GM12891 (cell line): ENCODE measurements around the gene TUB.

ENCODE experiments used
- DNase-seq: peaks from one replicate; pipeline ENCODE4 v3.0.0; 2011; ENCODE audit warnings: low spot score; ENCODE audit not compliant: insufficient read length
- FAIRE-seq: peaks from 2 replicates; lab custom pipeline; 2011; peaks lifted over from hg19 to GRCh38; lab: Jason Lieb, UNC
- PAX5 ChIP-seq: IDR thresholded peaks from 2 replicates; pipeline ENCODE4 v1.6.1; 2011; ENCODE audit warnings: low read length, moderate library complexity, mild to moderate bottlenecking; ENCODE audit not compliant: insufficient read depth, severe bottlenecking
- POLR2A ChIP-seq: IDR thresholded peaks from 2 replicates; pipeline ENCODE4 v1.6.1; 2011; ENCODE audit warnings: low read depth, low read length, control low read depth
- POLR2AphosphoS5 ChIP-seq: IDR thresholded peaks from 2 replicates; pipeline ENCODE4 v1.6.1; 2011; ENCODE audit warnings: low read depth, low read length, control low read depth
- POU2F2 ChIP-seq: IDR thresholded peaks from 2 replicates; pipeline ENCODE4 v1.6.1; 2011; ENCODE audit warnings: low read depth, mild to moderate bottlenecking, control low read depth, low read length, moderate library complexity
- SPI1 ChIP-seq: IDR thresholded peaks from 2 replicates; pipeline ENCODE4 v1.6.1; 2011; ENCODE audit warnings: low read depth, low read length, control low read depth
- TAF1 ChIP-seq: IDR thresholded peaks from 2 replicates; pipeline ENCODE4 v1.6.1; 2011; ENCODE audit warnings: low read depth, low read length, control low read depth

TUB gene

DNA sequence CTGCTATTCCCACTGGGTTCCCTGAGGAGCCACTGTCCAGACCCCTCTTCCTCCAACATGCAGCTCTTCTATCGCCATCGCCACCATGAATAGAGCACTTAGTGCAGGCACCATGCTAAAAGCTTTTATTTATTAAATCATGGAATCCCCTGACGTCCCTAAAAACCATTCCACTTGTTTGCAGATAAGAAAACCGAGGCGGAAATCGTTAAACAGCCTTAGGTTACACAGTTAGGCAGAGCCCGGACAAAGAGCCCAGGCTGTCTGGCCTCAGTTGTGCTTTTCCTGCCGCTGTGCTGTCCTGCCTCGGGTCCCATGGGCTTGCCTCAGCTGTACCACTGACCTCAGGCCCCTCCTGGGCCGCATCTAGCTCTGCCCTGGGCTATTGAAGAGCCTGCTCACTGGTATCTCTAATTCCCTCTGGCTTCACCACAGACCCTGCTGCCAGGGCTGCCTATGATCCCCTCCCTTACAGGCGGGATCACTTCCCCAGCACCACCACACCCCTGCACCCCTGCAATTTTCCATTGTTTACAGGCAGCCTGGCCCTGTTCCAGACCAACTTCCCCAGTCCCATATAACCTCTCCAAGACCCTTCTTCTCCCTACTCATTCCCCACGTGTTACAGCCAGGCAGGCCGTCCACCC is 13.0 kb upstream of the TUB start:
- no peak for FAIRE-seq
- no peak for DNase-seq
- TF ChIP-seq SPI1 (no peak), POLR2A (no peak), POLR2AphosphoS5 (no peak), POU2F2 (no peak), PAX5 (no peak), TAF1 (no peak)

DNA sequence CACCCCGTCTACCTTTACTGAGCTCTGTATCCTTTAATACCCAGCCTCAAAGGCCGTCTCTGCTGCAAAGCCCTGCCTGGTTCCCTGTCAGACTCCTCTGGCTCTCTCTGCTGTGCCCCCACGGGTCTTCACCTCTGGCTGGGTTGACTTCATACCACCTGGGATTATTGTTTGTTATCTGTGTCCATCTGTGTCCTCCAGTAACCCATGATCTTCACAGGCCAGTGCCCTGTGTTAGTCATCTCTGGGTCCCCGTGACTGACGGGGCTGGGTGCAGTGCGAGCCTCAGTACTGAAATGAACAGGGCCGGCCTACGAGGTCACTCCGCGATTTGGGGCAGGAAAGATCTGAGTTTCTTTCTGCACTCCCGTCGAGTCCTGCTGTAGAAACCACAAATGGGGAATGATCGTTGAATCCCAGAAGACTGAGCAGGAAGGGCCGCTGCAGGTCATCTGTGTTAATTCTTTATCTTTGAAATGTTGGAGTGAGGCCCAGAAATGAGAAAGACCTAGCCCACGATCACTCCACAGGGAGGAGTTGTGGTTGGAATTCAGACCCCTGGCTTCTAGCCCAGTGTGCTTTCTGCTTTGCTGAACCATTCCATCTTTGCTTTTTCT is 12.3 kb upstream of the TUB start:
- FAIRE-seq (no peak), DNase-seq (no peak)
- TF ChIP-seq SPI1 (no peak), POLR2A (no peak), POU2F2 (no peak), POLR2AphosphoS5 (no peak), TAF1 (no peak)

DNA sequence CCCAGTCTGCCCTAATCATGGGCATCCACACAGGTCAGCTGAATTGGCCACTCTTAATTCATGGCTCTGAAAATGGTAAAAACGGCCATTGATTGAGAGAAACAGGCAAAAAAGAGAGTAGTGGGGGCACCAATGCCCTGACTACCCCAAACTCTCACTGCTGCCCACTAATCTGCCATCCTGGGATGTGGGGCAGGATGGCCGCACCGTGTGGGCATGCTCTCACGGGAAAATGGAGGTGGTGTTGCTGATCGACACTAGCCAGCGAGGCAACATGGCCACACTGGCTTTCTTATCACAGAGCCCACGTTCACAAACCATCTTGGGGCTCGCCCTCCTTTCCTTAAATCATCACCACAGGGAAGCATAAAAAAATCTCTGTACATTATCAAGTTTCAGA is 11.2 kb upstream of the TUB start:
- TF ChIP-seq POLR2AphosphoS5 = no peak
- no peak for TF ChIP-seq TAF1
- TF ChIP-seq SPI1 = no peak
- TF ChIP-seq POLR2A = no peak
- TF ChIP-seq PAX5 = no peak
- no peak for TF ChIP-seq POU2F2
- FAIRE-seq (no peak), DNase-seq (no peak)

DNA sequence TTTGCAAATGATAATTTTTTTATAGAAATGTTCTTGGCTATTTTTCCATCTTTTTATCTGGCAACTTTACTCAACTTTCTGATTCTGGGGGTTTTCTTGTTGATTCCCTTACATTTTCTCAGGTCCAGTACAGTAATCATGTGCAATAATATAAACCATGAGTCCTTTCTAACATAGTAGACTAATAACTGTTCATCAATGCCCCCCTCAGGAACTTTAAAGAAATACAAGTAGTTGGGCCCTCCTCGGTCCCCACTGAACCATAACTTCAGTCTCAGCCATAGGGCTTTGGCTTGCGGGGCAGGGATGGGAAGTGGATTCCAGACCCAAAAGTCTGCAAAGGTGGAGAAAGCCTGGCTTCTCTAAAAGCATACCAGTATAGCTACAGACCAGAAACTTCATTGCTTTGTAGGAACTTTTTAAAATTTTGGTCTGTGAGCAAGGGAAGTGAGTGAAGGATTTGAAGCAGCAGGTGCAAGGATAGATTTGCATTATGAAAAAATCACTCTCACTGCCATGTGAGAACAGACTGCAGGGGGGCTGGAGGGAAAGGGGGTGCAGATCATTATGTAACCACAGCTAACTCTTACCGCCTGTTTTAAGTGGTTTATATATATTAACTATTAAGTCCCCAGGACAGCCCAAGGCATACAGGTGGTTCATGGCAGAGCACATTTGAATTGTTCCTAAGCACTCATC is 10.4 kb upstream of the TUB start:
- no peak for FAIRE-seq

DNA sequence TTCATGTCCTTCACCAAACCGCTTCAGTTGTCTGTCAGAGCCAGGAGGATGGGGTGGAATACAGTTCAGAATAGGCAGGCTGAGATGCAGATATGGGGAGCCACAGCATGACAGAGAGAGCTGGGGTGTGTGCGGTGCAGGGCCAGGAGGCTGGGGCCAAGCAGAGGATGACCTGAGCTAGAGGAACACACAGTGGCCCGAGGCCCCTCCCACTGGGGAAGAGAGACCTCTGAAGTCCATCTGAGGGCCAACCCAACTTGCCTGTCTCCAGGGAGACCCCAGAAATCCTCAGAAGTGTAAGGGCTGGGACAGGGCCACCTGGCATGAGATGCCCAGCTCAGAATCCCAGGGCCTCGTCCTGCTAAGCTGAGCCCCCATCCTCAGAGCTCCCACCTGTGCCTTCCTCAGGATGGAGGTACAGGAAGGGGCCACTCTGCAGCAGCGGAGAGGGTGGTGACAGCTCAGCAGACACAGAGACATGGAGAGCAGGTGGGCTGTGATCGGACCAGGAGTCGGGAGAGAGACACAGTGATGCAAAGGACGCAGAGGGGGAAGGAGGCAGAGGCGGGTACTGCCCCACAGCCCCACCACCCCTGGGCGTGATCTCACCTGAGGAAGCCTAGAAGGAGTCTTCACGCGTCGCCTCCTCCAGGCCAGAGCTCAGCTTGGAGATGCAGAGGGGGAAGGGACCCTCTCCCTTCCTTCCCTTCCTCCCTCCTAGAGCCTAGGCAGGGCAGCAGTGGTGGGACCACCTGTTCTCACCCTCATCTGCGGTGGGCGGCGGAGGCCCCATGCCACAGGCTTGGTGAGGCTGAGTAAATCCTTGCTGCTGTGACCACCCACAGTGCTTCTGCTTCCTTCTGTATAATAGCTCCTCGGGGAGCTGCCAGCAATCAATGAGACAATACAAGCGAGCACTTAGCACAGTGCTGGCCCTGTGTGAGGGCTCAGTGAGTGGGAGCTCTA is 9.1 kb upstream of the TUB start:
- DNase-seq (no peak), FAIRE-seq (no peak)
- TF ChIP-seq TAF1 (no peak), POLR2AphosphoS5 (no peak), PAX5 (no peak), POU2F2 (no peak), SPI1 (no peak), POLR2A (no peak)

More for the DNA sequence above, 10.4 kb upstream of the TUB start:
- no peak for DNase-seq
- TF ChIP-seq SPI1 = no peak
- TF ChIP-seq POLR2AphosphoS5 = no peak
- no peak for TF ChIP-seq POLR2A
- TF ChIP-seq PAX5 = no peak
- no peak for TF ChIP-seq TAF1
- TF ChIP-seq POU2F2 = no peak

DNA sequence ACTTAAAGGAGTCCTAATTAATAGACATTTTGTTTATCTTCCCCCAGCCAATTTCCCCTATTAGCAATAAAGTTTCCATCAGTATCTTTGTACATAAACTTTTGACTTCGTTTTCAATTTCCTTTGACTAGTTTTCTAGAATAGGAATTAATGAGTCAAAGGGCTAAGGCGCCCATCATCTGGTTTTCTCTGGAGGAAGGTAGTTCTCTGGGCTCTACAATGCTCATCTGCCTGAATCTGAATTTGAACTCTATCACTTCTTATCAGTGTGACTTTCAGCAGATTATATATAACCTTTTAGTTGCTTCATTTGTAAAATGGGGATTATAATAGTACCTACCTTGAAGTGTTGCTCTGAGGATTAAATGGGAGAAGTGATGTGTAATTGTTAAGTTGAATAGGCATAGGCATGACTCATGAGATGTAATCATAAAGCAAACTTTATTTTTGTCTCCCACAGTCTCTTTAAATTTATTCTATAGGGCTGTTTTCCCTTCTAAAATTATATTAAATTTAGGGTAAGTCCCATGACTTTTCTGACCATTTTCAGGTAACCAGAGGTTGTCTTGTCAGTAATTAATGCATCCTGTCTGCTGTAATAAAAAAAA is 5.8 kb upstream of the TUB start:
- DNase-seq (no peak), FAIRE-seq (no peak)
- no peak for TF ChIP-seq PAX5
- TF ChIP-seq POU2F2 = no peak
- no peak for TF ChIP-seq POLR2AphosphoS5
- TF ChIP-seq POLR2A = no peak
- no peak for TF ChIP-seq TAF1
- no peak for TF ChIP-seq SPI1

DNA sequence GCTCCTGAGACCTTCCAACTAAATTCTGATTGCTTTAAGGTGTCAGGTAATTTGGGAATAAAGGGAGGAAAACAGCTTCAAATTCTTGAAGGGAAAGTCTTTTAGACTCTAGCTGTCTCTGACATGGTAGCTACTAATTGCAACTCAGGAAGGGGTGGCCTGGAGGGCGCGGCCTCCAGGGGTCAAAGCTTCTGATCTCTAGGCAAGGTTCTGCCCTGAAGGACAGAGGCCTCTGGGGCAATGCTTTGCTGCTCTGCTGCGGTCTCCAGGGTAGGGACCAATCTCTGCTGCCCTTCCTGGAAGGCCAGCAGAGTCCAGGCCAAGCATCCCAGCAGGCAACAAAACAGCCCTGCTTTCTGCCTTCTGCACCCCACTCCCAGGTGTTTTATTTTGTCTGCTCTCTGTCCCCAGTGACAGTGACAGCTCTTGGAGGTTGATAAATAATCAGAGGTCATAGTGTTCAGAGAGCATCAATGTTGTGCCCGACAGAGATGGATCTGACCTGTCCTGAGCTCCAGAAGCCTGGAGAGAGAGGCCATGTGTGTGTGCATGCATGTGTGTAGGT is 1.8 kb upstream of the TUB start:
- DNase-seq = no peak
- no peak for TF ChIP-seq POLR2AphosphoS5
- no peak for TF ChIP-seq TAF1
- no peak for TF ChIP-seq POU2F2
- no peak for TF ChIP-seq POLR2A
- no peak for TF ChIP-seq PAX5
- no peak for TF ChIP-seq SPI1
- no peak for FAIRE-seq

DNA sequence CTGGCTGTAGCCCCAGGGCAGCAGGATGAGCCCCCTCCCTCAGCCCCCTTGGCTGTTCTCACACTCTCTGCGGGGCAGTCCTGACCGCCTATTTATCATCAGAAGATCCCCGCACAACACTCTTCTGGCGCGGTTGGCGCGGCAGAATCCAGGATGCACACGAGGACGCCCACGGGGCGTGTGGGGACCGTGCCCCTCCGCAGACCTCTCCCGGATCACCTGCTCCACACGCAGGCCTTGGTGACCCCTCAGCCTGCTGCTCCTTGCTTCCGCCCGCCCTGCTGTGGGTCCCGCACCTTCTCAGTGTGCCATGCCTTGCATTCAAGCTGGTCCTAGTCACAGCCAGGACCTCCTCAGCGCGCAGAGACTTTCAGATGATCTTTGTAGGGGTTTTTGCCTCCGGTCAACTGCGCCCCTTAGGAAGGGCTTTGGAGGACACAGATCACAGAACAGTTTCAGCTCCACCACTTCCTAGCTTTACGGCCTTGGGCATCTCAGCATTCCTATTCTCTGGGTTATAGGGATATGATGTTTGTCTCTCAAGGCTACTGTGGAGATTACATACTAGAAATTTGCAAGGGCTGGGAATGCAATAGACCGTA is 841 bp upstream of the TUB start:
- TF ChIP-seq SPI1 (no peak), POLR2AphosphoS5 (no peak), PAX5 (no peak), TAF1 (no peak), POU2F2 (no peak), POLR2A (no peak)
- DNase-seq = no peak
- no peak for FAIRE-seq
